ENCODE measurements around the gene SESN3. TPM values are rescaled to one million over a fixed set of nuclear protein-coding genes. Genes with fewer than 3 reads are reported as not detected.
"Not testable (repeated sequence)": the region's sequence is repeated elsewhere in the genome, so short reads cannot be mapped to it uniquely, and the experiment has no call there.

Gene SESN3
- total RNA-seq, 2 donors from 2014 or later = 0.55 to 1.8 TPM

- ATAC-seq = no peak
- H3K4me1 Mint-ChIP-seq (ENCODE audit: low read depth in 2 of 2) = peaks cover 4 to 5% of the 10 kb centered on the region in 2 donors
- no peak for DNase-seq (ENCODE audit: low spot score)
- H3K9me3 Mint-ChIP-seq = no peaks in the 10 kb centered on the region
- peaks cover 0 to under 1% of the 10 kb centered on the region in 2 donors for H3K27me3 Mint-ChIP-seq
- H3K4me3 Mint-ChIP-seq = no peak overlapping the region
- H3K27ac Mint-ChIP-seq = no peak overlapping the region
- no peaks in the 10 kb centered on the region for H3K36me3 Mint-ChIP-seq
These were observed 26.5 kb upstream of the SESN3 start for GRCh38 chr11:95257456-95257971.

- no peak for ATAC-seq
- no peak overlapping the region for H3K27ac Mint-ChIP-seq
These were observed 25.3 kb upstream of the SESN3 start for GRCh38 chr11:95256321-95256779.

DNA sequence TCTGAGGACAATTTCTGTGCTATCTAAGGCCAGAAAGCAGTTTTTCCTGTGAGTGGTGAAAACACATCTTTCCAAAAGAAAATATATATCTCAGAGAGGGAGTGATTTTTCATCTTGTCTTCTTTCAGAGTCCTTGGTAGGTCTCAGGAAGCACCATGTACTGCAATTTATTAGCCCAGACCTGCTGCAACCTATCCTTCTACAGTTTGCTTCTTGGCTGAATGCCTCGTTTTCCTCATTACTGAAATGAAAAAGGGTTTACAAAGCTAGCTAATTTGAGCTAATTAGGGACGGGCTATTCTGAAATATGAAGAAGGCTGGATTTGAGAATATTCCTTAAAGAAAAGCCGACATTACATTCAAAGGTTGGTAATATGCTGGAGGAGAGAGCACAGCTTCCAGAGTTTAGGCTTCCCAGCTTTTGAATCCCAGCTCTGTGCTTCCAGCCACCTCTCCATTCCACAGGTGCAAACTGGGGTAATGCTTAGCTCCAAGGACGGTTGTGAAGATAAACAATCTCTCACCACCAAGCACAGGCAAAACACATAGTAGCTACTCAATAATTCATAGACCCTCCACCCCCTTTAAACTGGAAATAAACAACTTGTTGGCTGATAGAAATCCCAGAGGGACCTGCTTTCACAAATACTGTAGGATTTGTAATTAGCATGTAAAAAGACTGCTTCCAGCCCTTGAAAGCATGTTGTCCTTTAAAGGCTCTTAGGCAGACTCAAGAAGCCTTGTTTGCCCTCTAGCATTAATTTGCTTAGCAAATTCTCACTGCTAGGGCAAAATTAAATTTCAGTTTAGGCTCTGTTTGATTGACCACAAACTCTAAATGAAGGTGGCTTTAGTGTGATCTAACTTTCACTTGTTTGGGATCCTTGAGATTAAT is 24.5 kb upstream of the SESN3 start:
- H3K27ac Mint-ChIP-seq = no peak overlapping the region
- DNase-seq (ENCODE audit: low spot score) = no peak
- no peak for ATAC-seq
- H3K27me3 Mint-ChIP-seq = peaks cover 0 to 8% of the 10 kb centered on the region in 2 donors
- H3K4me1 Mint-ChIP-seq (ENCODE audit: low read depth in 2 of 2) = peaks cover 4 to 5% of the 10 kb centered on the region in 2 donors
- H3K9me3 Mint-ChIP-seq = no peaks in the 10 kb centered on the region
- no peak overlapping the region for H3K4me3 Mint-ChIP-seq
- H3K36me3 Mint-ChIP-seq = no peaks in the 10 kb centered on the region

More at GRCh38 chr11:95256321-95256779, 25.3 kb upstream of the SESN3 start:
- Mint-ChIP-seq H3K27me3 (peaks cover 0 to 8% of the 10 kb centered on the region in 2 donors), H3K36me3 (no peaks in the 10 kb centered on the region), H3K9me3 (no peaks in the 10 kb centered on the region), H3K4me1 (ENCODE audit: low read depth in 2 of 2) (peaks cover 4 to 5% of the 10 kb centered on the region in 2 donors), H3K4me3 (no peak overlapping the region)
- no peak for DNase-seq (ENCODE audit: low spot score)

- Mint-ChIP-seq H3K4me1 (ENCODE audit: low read depth in 2 of 2) (peaks cover 4 to 5% of the 10 kb centered on the region in 2 donors), H3K4me3 (no peak overlapping the region)
These were observed 23.7 kb upstream of the SESN3 start for GRCh38 chr11:95254716-95255115.

GRCh38 chr11:95254131-95254704 is 23.2 kb upstream of the SESN3 start:
- no peak for DNase-seq (ENCODE audit: low spot score)
- peak overlapping the region; percentile 78 for H3K4me3 Mint-ChIP-seq

More at GRCh38 chr11:95254716-95255115, 23.7 kb upstream of the SESN3 start:
- H3K9me3 Mint-ChIP-seq = no peaks in the 10 kb centered on the region
- H3K27ac Mint-ChIP-seq = no peak overlapping the region
- ATAC-seq (no peak), DNase-seq (ENCODE audit: low spot score) (no peak)
- H3K27me3 Mint-ChIP-seq = peaks cover 0 to 8% of the 10 kb centered on the region in 2 donors
- H3K36me3 Mint-ChIP-seq = no peaks in the 10 kb centered on the region

GRCh38 chr11:95253141-95253540 is 22.1 kb upstream of the SESN3 start:
- peaks cover 4 to 5% of the 10 kb centered on the region in 2 donors for H3K4me1 Mint-ChIP-seq (ENCODE audit: low read depth in 2 of 2)
- no peak overlapping the region for H3K4me3 Mint-ChIP-seq
- no peak for ATAC-seq
- peaks cover 8 to 11% of the 10 kb centered on the region in 2 donors for H3K27me3 Mint-ChIP-seq
- H3K36me3 Mint-ChIP-seq = no peaks in the 10 kb centered on the region
- H3K9me3 Mint-ChIP-seq = no peaks in the 10 kb centered on the region
- DNase-seq (ENCODE audit: low spot score) = no peak
- no peak overlapping the region for H3K27ac Mint-ChIP-seq

More at GRCh38 chr11:95254131-95254704, 23.2 kb upstream of the SESN3 start:
- peak; percentile 92 to 98 for ATAC-seq
- Mint-ChIP-seq H3K4me1 (ENCODE audit: low read depth in 2 of 2) (peaks cover 4 to 5% of the 10 kb centered on the region in 2 donors), H3K27me3 (peaks cover 0 to 8% of the 10 kb centered on the region in 2 donors), H3K9me3 (no peaks in the 10 kb centered on the region), H3K36me3 (no peaks in the 10 kb centered on the region), H3K27ac (no peak overlapping the region)

GRCh38 chr11:95252586-95252985 is 21.6 kb upstream of the SESN3 start:
- H3K4me1 Mint-ChIP-seq (ENCODE audit: low read depth in 2 of 2) = peaks cover 4 to 5% of the 10 kb centered on the region in 2 donors
- no peaks in the 10 kb centered on the region for H3K9me3 Mint-ChIP-seq
- no peak for DNase-seq (ENCODE audit: low spot score)

GRCh38 chr11:95251896-95252295 is 20.9 kb upstream of the SESN3 start:
- not testable (repeated sequence) for DNase-seq (ENCODE audit: low spot score); H3K27ac Mint-ChIP-seq; H3K36me3 Mint-ChIP-seq; H3K4me3 Mint-ChIP-seq; H3K9me3 Mint-ChIP-seq; ATAC-seq; H3K4me1 Mint-ChIP-seq (ENCODE audit: low read depth in 2 of 2)
- peaks cover 8 to 11% of the 10 kb centered on the region in 2 donors for H3K27me3 Mint-ChIP-seq

More at GRCh38 chr11:95252586-95252985, 21.6 kb upstream of the SESN3 start:
- Mint-ChIP-seq H3K27ac (no peak overlapping the region), H3K36me3 (no peaks in the 10 kb centered on the region), H3K4me3 (no peak overlapping the region), H3K27me3 (peaks cover 8 to 11% of the 10 kb centered on the region in 2 donors)
- no peak for ATAC-seq

DNA sequence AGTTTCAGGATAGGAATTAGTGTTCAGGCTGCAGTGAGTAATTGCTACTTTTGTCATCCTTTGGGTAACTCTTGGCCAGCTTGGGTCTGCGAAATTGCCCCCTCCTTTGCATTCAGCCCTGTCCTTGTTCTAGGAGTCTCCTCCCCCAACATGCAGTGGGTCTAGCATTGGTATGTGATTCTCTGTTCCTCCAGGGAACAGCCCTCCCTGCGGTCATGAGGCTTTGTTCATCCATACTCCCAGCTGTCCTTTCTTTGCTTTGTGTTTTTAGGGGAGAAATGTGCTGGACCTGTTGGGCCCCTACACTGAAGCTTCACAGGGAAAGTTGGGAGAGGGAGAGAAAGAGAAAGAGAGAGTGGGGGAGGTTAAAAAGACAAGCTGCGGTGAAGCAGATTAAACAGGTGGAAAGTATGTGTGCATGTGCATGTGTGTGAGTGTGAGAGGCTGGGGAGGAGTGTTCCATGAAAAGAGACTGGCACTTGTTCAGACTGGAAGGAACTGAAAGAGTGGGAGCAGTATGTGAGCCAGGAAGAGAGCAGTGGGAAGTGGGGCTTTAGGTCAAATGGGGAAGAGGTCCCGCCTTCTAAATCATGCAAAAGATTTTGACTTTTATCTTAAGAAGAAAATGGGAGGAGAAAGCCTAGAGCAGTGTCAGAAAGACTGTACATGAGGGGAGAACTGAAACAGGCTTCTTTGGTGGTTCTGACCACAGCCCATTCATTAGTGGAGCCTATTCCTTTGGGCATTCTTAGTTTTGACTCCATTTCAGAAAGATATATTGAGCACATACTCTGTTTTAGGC is 17.9 kb upstream of the SESN3 start:
- no peak for DNase-seq (ENCODE audit: low spot score)
- H3K4me3 Mint-ChIP-seq = no peak overlapping the region
- peaks cover 8 to 11% of the 10 kb centered on the region in 2 donors for H3K27me3 Mint-ChIP-seq
- no peaks in the 10 kb centered on the region for H3K4me1 Mint-ChIP-seq (ENCODE audit: low read depth in 2 of 2)
- no peak overlapping the region for H3K27ac Mint-ChIP-seq
- H3K9me3 Mint-ChIP-seq = no peaks in the 10 kb centered on the region
- no peaks in the 10 kb centered on the region for H3K36me3 Mint-ChIP-seq
- ATAC-seq = no peak

- H3K36me3 Mint-ChIP-seq = no peaks in the 10 kb centered on the region
- DNase-seq (ENCODE audit: low spot score) = no peak
- no peak for ATAC-seq
- H3K27ac Mint-ChIP-seq = no peak overlapping the region
- no peak overlapping the region for H3K4me3 Mint-ChIP-seq
- H3K9me3 Mint-ChIP-seq = no peaks in the 10 kb centered on the region
- no peaks in the 10 kb centered on the region for H3K4me1 Mint-ChIP-seq (ENCODE audit: low read depth in 2 of 2)
- peaks cover 12 to 15% of the 10 kb centered on the region in 2 donors for H3K27me3 Mint-ChIP-seq
These were observed 16.9 kb upstream of the SESN3 start for GRCh38 chr11:95247883-95248282.

DNA sequence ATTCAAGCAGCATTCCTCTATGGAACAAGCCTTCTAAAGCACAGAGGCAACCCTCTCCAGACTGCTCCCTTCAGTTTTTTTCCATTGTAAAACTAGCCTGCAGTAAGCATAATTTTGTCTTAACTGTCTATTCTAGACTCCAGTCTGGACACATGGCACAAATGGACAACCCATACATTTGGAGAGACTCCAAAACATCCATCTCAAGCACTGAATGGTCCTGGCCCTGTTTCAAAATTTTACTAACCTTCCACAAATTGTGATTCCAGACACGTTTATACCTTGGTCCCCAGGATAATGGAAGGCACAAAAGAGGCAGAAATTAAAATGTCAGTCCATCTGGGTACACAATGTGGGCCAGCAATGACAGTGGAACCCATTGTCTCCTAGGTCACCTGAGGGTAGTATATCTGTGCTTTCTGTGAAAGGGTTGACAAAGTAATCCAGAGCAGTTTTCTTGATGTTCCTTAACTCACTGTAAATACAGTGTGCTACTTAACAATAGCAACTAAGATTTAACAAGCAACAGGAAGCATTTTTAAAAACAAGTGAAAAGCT is 16.2 kb upstream of the SESN3 start:
- no peaks in the 10 kb centered on the region for H3K36me3 Mint-ChIP-seq
- no peak overlapping the region for H3K27ac Mint-ChIP-seq
- no peaks in the 10 kb centered on the region for H3K4me1 Mint-ChIP-seq (ENCODE audit: low read depth in 2 of 2)
- no peaks in the 10 kb centered on the region for H3K9me3 Mint-ChIP-seq
- ATAC-seq (no peak), DNase-seq (ENCODE audit: low spot score) (no peak)
- H3K4me3 Mint-ChIP-seq = no peak overlapping the region
- peaks cover 14 to 15% of the 10 kb centered on the region in 2 donors for H3K27me3 Mint-ChIP-seq

- Mint-ChIP-seq H3K27me3 (peaks cover 16 to 22% of the 10 kb centered on the region in 2 donors), H3K4me1 (ENCODE audit: low read depth in 2 of 2) (peaks cover 0 to 7% of the 10 kb centered on the region in 2 donors), H3K4me3 (no peak overlapping the region), H3K27ac (no peak overlapping the region), H3K9me3 (no peaks in the 10 kb centered on the region), H3K36me3 (no peaks in the 10 kb centered on the region)
- no peak for DNase-seq (ENCODE audit: low spot score)
- ATAC-seq = no peak
These were observed 14.6 kb upstream of the SESN3 start for GRCh38 chr11:95245581-95245980.

DNA sequence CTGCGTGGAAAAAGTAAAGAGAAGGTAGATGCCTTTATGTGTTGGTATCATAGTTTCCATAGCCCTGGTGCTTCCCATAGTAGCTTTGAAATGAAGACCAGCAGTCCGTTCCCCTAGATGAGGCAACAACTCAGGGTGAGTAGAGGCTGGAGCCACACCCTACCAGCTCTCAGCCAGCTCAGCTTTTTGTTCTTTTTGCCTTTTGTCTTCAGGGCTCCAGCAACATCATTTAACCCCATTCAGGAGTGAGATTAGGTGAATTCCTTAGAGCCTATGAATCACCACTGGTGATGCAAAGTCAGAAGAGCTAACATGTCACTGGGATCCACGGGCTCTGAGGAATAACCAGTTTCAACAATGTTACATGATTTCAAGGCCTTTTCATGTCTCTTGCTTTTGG is 14.0 kb upstream of the SESN3 start:
- H3K4me3 Mint-ChIP-seq = no peak overlapping the region
- H3K4me1 Mint-ChIP-seq (ENCODE audit: low read depth in 2 of 2) = peaks cover 0 to 7% of the 10 kb centered on the region in 2 donors
- peaks cover 16 to 22% of the 10 kb centered on the region in 2 donors for H3K27me3 Mint-ChIP-seq
- ATAC-seq = no peak
- no peaks in the 10 kb centered on the region for H3K9me3 Mint-ChIP-seq
- no peaks in the 10 kb centered on the region for H3K36me3 Mint-ChIP-seq
- no peak for DNase-seq (ENCODE audit: low spot score)
- H3K27ac Mint-ChIP-seq = no peak overlapping the region

All from natural killer cell treated with Interleukin-12 subunit alpha and Interleukin-12 subunit beta and Interleukin-15 and Interleukin-18, amount 100 ng/mL, for 72 hours (primary cell).